Thoracic aorta (tissue), 2 donors: ENCODE data around the gene SLC25A20. TPM values are rescaled to one million over a fixed set of nuclear protein-coding genes. Genes with fewer than 3 reads are reported as not detected.

Experiments used
- ATAC-seq: fragments of 150-250 bp; one replicate; pipeline ENCODE4 v1.8.0; 2017; ENCODE audit warnings: low read depth; ENCODE audit not compliant: insufficient number of reproducible peaks, low FRiP score
- DNase-seq: peaks from one replicate; pipeline ENCODE4 v3.0.0-alpha.2; 2020; ENCODE audit warnings: low spot score
- H3K27ac ChIP-seq, 2 donors: fragments of 200-600 bp; sonication (generic); 1 replicate in 1 of 2; 2 replicates in 1 of 2; pipeline ENCODE4 v1.5.1; 2016; ENCODE audit warnings: mild to moderate bottlenecking in 2 of 2, moderate library complexity in 2 of 2
- H3K27me3 ChIP-seq: fragments of 200-600 bp; sonication (generic); replicated peaks from 2 replicates; pipeline ENCODE4 v1.6.0; 2016; ENCODE audit warnings: mild to moderate bottlenecking; ENCODE audit not compliant: insufficient read depth
- H3K36me3 ChIP-seq: fragments of 200-600 bp; sonication (generic); one replicate; pipeline ENCODE4 v1.5.1; 2016
- H3K4me1 ChIP-seq, 2 donors: fragments of 200-600 bp; sonication (generic); 1 replicate in 1 of 2; 2 replicates in 1 of 2; pipeline versions ENCODE4 v1.5.1 to v1.6.0; 2016; ENCODE audit warnings: low read depth in 2 of 2, mild to moderate bottlenecking in 1 of 2; ENCODE audit not compliant: control insufficient read depth in 1 of 2
- H3K4me3 ChIP-seq: fragments of 200-600 bp; sonication (generic); 2 replicates; pipeline ENCODE4 v1.5.1; 2016; ENCODE audit warnings: mild to moderate bottlenecking
- H3K9me3 ChIP-seq: fragments of 200-600 bp; sonication (generic); 2 replicates; pipeline ENCODE4 v1.5.1; 2016
- total RNA-seq, 2 donors: library from RNA; depleted of rRNA; stranded (reverse); fragments of >200 nt; gene quantifications; one replicate each; pipeline versions ENCODE4 v1.1.0 to v1.2.3, GENCODE V29; 2016
- TF ChIP-seq, protein P1 (sequence below): fragments of 200-600 bp; sonication (generic); IDR thresholded peaks from one replicate; pipeline ENCODE4 v1.5.1; 2019; ENCODE audit warnings: antibody characterized with exemption

Gene SLC25A20
- total RNA-seq, 2 donors from 2014 or later: 12.3 to 27.1 TPM

- no peak overlapping the region for H3K4me3 ChIP-seq
- no peak overlapping the region for H3K27ac ChIP-seq
- ATAC-seq (no peak), DNase-seq (no peak)
- peaks cover 0 to 19% of the 10 kb centered on the region in 2 donors for H3K4me1 ChIP-seq
- H3K36me3 ChIP-seq: peaks cover 7% of the 10 kb centered on the region
- H3K27me3 ChIP-seq: no peaks in the 10 kb centered on the region
- TF ChIP-seq, protein P1, sequence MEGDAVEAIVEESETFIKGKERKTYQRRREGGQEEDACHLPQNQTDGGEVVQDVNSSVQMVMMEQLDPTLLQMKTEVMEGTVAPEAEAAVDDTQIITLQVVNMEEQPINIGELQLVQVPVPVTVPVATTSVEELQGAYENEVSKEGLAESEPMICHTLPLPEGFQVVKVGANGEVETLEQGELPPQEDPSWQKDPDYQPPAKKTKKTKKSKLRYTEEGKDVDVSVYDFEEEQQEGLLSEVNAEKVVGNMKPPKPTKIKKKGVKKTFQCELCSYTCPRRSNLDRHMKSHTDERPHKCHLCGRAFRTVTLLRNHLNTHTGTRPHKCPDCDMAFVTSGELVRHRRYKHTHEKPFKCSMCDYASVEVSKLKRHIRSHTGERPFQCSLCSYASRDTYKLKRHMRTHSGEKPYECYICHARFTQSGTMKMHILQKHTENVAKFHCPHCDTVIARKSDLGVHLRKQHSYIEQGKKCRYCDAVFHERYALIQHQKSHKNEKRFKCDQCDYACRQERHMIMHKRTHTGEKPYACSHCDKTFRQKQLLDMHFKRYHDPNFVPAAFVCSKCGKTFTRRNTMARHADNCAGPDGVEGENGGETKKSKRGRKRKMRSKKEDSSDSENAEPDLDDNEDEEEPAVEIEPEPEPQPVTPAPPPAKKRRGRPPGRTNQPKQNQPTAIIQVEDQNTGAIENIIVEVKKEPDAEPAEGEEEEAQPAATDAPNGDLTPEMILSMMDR: no peak
- no peaks in the 10 kb centered on the region for H3K9me3 ChIP-seq
These were observed 46.5 kb downstream of the SLC25A20 start for GRCh38 chr3:48852151-48852550.

DNA sequence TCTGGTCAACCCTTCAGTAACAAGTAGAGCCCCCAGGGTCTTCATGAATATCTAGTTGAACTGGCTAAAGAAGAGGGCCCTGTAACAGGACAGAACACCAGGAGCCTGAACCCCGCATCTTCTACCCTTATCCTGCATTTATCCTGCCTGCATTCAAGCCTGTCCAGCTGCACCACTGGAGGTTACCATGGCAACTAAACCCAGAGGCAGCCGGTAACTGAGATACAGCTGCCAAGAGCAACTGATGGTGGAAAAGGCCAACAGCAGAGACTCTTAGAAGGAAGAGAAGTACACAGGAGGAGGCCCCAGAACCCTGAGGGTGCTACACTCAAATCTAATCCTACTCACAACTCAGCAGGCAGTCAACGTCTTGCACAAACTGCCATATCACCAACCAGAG is 47.3 kb downstream of the SLC25A20 start:
- H3K4me3 ChIP-seq: no peak overlapping the region
- ATAC-seq (no peak), DNase-seq (no peak)
- H3K36me3 ChIP-seq: peaks cover 3% of the 10 kb centered on the region
- H3K4me1 ChIP-seq: peaks cover 3 to 22% of the 10 kb centered on the region in 2 donors
- TF ChIP-seq, protein P1: no peak
- no peaks in the 10 kb centered on the region for H3K9me3 ChIP-seq
- no peaks in the 10 kb centered on the region for H3K27me3 ChIP-seq
- no peak overlapping the region for H3K27ac ChIP-seq

- peaks cover 18 to 39% of the 10 kb centered on the region in 2 donors for H3K4me1 ChIP-seq
- no peak overlapping the region for H3K4me3 ChIP-seq
- ATAC-seq (no peak), DNase-seq (no peak)
- no peaks in the 10 kb centered on the region for H3K27me3 ChIP-seq
- no peaks in the 10 kb centered on the region for H3K36me3 ChIP-seq
- no peaks in the 10 kb centered on the region for H3K9me3 ChIP-seq
- TF ChIP-seq, protein P1: no peak
- H3K27ac ChIP-seq: peak overlapping the region; percentile 94 to 97
These were observed 49.7 kb downstream of the SLC25A20 start for GRCh38 chr3:48848816-48849515.

- DNase-seq (peak; percentile 53), ATAC-seq (peak; percentile 73)
- Histone ChIP-seq H3K4me3 (peak within 1 kb of the TSS; percentile 85), H3K27me3 (no peaks in the 10 kb centered on the region), H3K4me1 (peaks cover 18 to 39% of the 10 kb centered on the region in 2 donors), H3K9me3 (no peaks in the 10 kb centered on the region), H3K27ac (peak within 1 kb of the TSS; percentile 94 to 97), H3K36me3 (no peaks in the 10 kb centered on the region)
- TF ChIP-seq, protein P1: peak; percentile 5
These were observed 50.9 kb downstream of the SLC25A20 start, which contains the start of gene PRKAR2A for GRCh38 chr3:48847504-48848423. Gene PRKAR2A, minus strand, starts transcription at chr3:48847874. Its CDS starts 278 bp downstream, at chr3:48847596.

DNA sequence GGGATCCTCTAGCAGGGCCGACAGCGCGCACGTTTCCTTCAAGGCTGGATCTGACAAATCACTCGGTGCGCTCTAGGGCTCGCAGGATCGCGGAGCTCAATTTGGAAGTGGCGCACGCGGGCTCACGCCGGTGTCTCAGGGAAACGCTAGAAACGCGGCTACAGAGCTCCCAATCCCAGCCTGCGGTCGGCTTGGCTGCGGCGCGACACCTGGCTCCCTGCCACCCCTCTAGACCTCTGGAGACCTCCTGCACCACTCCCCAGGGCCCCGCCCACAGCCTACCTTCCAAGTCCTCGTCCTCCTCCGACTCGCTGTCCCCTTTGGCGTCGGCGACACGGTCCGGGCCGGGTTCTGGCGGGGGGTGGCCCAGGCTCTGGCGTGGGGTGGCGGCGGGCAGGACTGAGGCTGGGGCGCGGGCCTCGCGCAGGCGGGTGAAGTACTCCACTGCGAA is 51.6 kb downstream of the SLC25A20 start:
- DNase-seq (peak; percentile 47), ATAC-seq (peak; percentile 61)
- Histone ChIP-seq H3K4me1 (peaks cover 18 to 39% of the 10 kb centered on the region in 2 donors), H3K36me3 (no peaks in the 10 kb centered on the region), H3K4me3 (peak overlapping the region; percentile 85), H3K27me3 (no peaks in the 10 kb centered on the region), H3K9me3 (no peaks in the 10 kb centered on the region), H3K27ac (peak overlapping the region; percentile 94 to 97)
- TF ChIP-seq, protein P1: no peak
